NCI-H226 (cell line): Measurements from ENCODE around the gene COQ8A.
"Not testable (repeated sequence)": the region's sequence is repeated elsewhere in the genome, so short reads cannot be mapped to it uniquely, and the experiment has no call there.

Experiments used
- DNase-seq: peaks from one replicate; pipeline ENCODE4 v3.0.0-alpha.2; 2015

The COQ8A gene

DNA sequence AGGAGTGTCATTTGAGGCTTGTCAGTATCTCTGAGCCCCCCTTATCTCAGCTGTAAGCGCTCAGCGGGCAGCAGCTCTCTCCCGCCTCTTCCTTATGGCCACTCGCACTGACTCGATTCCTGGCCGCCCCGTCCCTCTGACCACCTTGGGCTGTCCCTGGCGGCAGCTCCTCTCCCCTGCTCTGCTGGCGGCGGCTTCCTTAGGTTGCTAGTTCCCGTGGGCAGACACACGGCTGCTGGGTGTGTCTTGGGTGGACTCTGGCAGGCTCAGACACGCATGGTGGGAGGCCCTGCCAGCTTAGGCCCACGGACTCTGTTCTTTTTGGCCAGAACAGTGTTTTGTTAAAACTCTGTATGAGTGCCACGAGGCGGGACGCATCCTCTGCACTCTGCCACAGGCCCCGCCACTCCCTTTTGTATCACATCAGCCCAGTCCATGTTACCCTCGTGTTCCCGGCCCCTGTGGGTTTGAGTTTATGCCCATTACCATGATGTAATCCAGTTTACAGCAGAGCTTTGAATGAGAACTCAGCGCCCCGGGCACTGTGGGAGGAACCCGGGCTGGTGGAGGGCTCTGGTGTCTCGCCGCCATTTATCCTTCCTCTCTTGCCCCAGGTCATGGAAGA is 45.9 kb downstream of the COQ8A start:
- no peak for DNase-seq

DNA sequence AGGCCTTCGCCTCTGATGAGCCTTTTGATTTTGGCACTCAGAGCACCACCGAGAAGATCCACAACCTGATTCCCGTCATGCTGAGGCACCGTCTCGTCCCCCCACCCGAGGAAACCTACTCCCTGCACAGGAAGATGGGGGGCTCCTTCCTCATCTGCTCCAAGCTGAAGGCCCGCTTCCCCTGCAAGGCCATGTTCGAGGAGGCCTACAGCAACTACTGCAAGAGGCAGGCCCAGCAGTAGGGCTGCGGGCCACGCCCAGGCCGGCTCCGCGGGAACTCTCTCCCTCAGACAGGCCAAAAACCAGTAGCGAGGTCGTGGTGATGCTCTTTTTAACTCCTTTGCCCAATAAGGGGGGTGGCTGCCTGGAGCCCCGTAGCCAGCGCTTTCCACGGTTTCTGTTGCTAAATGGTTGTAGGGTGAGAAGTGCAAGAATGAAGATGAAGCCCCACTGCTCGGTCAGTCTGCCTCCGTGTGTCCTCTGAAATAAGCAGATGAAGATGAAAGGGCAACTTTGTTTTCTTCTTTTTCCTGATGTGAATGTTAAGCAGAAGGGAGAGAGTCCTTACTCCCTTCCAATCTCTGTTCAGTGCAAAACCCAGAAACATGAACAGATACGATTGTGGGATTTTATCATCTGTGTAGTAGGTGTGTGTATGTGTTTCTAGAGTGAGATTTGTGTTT is 46.5 kb downstream of the COQ8A start:
- no peak for DNase-seq

GRCh38 chr1:226987179-226987536 is 47.1 kb downstream of the COQ8A start:
- no peak for DNase-seq

GRCh38 chr1:226987623-226988333 is 47.7 kb downstream of the COQ8A start:
- DNase-seq = no peak

GRCh38 chr1:226988334-226988666 is 48.2 kb downstream of the COQ8A start:
- no peak for DNase-seq

- DNase-seq = no peak
Observed at GRCh38 chr1:226989085-226989920, 49.2 kb downstream of the COQ8A start.

DNA sequence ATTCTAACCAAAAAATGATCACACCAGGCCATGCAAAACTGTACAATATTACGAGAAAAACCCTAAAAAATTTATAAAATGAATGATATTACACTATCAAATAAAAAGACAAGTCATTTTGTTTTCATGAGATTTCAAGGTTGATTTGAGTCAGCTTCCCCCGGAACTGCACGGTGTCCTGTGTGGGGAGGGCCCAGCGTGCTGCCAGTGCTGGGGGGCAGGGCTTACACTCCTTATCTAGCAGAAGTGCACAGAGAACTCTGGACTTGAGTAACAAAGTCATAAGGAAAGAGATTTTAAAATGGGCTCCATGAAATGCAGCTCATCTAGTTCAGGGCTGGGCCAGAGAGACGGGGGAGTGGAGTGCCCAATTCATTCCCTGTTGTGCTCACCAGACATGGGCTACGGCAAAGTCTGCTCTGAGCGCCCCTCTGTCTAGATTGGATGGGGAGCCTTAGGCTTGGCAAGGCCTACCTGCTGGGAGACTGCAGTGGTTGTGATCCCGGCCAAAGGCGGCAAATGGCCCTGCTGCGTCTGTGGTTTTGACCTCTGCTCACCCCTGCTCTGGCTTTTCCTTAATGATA is 50.1 kb downstream of the COQ8A start:
- DNase-seq = no peak

DNA sequence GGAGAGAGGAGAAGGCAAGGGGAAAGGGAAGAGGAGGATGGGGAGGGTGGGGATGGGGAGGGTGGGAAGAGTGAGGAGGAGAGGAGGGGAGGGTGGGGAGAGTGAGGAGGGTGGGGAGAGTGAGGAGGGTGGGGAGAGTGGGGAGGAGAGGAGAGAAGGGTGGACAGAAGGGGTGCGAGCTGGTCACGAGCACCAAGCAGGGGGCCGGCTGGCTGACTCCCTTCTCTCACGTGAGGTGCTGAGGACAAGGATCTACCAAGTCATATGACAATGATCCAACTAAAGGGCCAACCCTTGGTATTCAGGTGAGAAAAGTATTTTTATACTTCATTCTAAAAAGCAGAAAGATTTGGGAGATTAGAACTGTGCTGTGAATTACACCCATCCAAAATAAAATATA is 51.8 kb downstream of the COQ8A start:
- no peak for DNase-seq

DNA sequence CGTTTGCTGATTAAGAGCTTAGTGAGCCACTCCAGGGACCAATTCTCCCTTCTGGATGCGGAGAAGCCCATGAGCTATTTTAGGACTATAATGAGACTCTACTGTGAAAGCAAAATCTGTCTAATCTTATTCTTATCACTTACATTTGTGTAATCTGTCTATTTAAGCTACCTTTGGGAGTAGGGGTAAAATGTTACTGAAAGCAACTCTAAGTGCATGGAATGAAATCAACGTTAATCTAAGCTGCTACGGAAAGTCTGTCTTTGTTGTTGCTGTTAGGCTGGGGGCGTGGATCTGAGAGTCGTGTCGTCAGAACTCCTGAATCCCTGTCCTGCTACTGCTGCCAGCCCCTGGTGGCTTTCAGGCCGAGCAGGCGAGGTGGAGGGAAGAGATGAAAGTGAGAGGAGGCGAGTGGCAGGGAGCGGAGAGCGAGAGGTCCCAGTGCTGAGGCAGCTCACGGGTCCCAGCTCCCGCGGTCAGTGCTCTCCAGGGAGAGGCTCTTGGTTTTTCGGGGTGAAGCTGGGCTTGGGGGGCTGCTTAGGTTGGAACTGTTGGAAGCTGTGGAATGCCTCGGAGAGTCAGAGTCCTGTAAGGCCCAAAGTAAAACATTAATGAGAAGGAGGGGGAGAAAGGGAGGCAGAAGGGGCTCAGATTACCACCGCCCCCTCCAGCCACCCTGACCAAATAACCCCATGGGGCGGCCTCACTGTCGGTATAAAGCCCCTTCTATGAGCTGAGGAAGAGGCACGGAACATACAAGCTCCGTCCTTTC is 53.9 kb downstream of the COQ8A start:
- no peak for DNase-seq

DNA sequence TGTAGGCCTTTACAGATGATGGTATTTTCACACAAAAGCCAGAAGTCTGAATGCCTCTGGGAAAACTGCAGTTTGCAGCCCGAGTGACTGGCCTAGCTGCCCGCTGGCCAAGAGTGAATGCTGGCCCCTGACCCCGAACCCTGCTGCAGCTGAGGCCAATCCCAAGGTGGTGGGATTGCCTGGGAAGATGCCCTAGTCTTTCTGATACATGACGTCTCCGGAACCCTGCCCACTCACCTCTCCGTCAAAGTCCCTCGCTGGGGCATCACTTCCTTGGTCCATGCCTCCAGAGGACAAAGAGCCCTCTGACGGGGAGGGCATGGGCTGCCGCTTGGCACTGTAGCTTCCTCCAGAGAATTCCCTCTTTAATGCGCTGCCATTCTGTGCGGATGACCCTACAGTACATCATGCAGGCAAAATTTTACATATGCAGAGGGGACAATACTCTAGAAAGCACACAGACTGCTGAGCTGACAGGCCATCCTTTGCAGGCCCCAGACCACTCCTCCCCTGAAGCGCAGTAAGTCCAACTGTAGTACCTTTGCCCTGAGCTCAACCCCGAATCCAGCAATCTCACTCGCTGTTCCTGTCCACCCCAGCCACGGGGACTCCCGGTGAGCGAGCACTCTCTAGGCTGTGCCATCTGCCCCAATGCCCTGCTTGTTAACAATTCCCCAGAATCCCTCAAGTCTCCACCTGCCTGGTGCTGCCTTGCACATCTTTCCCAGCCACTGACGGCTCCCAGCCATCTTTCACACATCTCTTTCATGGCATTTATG is 54.7 kb downstream of the COQ8A start:
- no peak for DNase-seq

GRCh38 chr1:226995365-226996332 is 55.6 kb downstream of the COQ8A start:
- no peak for DNase-seq

DNA sequence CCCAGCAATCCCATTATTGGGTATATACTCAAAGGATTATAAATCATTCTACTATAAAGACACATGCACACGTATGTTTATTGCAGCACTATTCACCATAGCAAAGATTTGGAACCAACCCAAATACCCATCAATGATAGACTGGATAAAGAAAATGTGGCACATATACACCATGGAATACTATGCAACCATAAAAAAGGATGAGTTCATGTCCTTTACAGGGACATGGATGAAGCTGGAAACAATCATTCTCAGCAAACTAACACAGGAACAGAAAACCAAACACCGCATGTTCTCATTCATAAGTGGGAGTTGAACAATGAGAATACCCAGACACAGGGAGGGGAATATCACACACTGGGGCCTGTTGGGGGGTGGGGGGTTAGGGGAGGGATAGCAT is 59.5 kb downstream of the COQ8A start:
- DNase-seq = not testable (repeated sequence)

- DNase-seq = no peak
Observed at GRCh38 chr1:227002531-227003049, 62.5 kb downstream of the COQ8A start.

DNA sequence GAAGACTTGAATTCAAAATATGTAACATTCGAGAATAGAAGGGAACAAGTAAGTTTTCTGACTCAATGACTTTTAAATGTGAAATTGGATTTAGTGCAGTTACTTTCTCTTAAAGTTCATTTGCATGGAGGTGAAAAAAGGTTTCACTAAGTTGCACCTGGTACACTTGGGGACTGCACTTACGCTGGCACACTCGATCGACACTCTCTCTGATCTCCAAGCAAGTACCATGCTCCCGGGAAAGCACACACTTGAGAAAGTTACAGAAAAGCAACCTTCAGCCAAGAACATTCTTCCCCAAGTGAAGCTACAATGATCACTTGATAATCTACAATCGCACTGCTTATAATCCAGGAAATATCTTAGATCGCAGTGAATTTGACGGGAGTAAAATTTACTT is 63.1 kb downstream of the COQ8A start:
- DNase-seq = no peak

DNA sequence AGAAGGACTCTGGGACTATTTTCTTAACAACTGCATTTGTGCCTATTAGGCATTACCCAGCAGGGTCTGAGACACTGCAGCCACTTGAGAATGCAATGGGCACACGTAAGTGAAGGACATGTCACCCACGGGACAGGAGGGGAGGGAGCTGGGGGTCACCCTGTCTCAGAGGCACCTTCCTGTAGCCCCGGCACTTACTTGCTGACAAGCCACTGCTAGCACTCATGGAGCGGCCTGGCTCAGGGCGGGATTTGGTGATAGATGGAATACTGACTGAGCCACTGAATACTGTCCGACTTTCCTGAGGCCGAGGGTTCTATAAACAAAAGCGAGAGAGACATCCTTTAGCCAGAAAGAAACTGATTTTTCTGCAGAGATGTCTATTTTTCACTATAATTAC is 64.7 kb downstream of the COQ8A start:
- DNase-seq = no peak

- no peak for DNase-seq
Observed at GRCh38 chr1:227006226-227006796, 66.2 kb downstream of the COQ8A start.

DNA sequence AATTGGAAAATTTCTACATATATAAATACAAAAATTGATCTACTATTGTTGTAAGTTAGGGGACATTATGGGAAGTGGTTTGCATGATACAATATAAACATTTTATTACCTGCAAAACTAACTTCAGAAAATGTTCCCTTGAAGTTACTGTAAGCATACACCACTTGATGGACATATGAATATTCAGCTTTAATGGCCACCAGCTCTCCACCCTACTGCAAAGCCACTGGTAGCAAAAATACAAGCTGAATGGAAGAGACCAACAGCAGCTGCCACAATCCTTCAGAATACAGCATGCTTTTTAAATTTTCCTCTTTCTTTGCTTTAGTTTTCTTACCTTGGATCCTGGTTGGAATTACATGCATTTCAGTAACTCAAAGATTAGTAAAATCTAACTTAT is 69.8 kb downstream of the COQ8A start:
- no peak for DNase-seq

GRCh38 chr1:227010645-227011044 is 70.6 kb downstream of the COQ8A start:
- no peak for DNase-seq

- no peak for DNase-seq
Observed at GRCh38 chr1:227016990-227017389, 76.9 kb downstream of the COQ8A start.

DNA sequence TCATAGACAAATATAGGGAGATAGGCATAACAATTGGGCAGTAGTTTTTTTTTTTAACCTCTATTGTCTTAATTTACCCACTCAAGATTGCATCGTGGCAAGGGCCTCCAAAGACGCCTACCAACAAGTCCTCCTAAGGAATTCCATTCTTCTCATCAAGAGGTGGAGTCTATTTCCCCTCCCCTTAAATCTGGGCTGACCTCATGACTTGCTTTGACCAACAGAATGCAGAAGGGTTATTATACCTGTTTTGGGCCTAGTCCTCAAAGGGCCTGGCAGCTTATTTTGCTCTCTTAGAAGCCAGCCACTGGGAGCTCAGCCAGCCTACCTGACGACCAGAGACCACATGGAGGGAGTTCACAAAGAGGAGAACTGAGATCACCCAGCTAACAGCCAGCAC is 92.3 kb downstream of the COQ8A start:
- no peak for DNase-seq
